ENCODE measurements around the gene PPP1CB. TPM values are rescaled to one million over a fixed set of nuclear protein-coding genes. Genes with fewer than 3 reads are reported as not detected.
A peak's percentile ranks its signal among the peaks of the same experiment; 100 is the strongest.

The PPP1CB gene
- total RNA-seq, 2 experiments from 2014 or later, result 211 to 213 TPM

DNA sequence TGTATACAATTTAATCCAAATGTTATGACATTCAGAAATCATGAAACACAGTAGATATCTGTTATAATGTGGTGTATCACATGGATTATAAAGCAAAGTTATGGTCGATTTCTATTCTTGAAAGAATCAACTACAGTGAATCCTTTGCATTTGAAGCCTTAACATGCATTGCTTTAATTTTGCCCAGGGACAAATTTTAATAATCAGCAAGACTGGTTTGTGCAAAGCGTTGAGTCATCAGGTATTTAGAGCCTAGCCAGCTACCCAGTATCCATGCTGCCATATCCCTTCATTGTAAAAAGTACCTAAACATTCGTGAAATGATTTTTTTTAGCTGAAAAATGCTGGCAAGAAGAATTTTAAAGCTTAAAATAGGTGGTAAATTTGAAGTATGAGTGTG lies 50.1 kb downstream of the PPP1CB start:
- Mint-ChIP-seq H3K4me1 (peaks cover 9% of the 10 kb centered on the region), H3K4me3 (no peak overlapping the region), H3K27me3 (no peaks in the 10 kb centered on the region), H3K9me3 (no peaks in the 10 kb centered on the region), H3K27ac (no peak overlapping the region), H3K36me3 (ENCODE audit: low read depth) (peaks cover 64% of the 10 kb centered on the region)
- POLR2A ChIA-PET, result interaction anchor here (1.0 to 1.4 kb wide), 2 partner anchors 13 to 50 kb away, joined by 3 read pairs; partner anchors contain the start of gene PPP1CB
- DNase-seq, result no peak
- CTCF ChIA-PET, result interaction anchor here (1.1 to 3.3 kb wide), 2 partner anchors 10 to 207 kb away, joined by 5 to 11 read pairs; no protein-coding TSS in a partner anchor

DNA sequence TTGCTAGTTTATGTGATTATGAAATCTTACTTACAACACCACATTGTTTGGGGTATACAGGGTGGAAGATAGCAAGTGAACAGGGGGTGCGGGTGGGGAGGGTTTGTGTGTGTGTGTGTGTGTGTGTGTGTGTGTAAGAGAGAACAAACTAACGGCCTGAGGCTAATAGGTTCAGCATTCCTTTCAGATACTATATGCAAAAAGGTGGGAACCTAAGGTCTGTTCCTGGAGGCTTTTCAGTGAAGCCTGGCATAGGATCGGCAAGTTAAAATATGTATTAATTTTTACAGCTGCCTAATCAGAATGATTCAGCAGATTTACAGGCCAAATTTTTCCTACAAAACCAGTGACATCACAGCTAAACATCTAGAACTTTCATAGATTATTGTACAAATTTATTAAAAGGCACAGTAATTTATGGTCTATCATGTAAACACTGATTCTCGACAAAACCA lies 51.4 kb downstream of the PPP1CB start:
- POLR2A ChIA-PET, result interaction anchor here (1.4 kb wide), 1 partner anchor 15 kb away, joined by 3 read pairs; no protein-coding TSS in a partner anchor
- H3K9me3 Mint-ChIP-seq, result no peaks in the 10 kb centered on the region
- no peak overlapping the region for H3K4me3 Mint-ChIP-seq
- H3K36me3 Mint-ChIP-seq (ENCODE audit: low read depth), result peaks cover 52% of the 10 kb centered on the region
- peaks cover 3% of the 10 kb centered on the region for H3K4me1 Mint-ChIP-seq
- CTCF ChIA-PET, result interaction anchor here (3.3 kb wide), 1 partner anchor 209 kb away, joined by 11 read pairs; no protein-coding TSS in a partner anchor
- DNase-seq, result no peak
- H3K27me3 Mint-ChIP-seq, result no peaks in the 10 kb centered on the region
- no peak overlapping the region for H3K27ac Mint-ChIP-seq

DNA sequence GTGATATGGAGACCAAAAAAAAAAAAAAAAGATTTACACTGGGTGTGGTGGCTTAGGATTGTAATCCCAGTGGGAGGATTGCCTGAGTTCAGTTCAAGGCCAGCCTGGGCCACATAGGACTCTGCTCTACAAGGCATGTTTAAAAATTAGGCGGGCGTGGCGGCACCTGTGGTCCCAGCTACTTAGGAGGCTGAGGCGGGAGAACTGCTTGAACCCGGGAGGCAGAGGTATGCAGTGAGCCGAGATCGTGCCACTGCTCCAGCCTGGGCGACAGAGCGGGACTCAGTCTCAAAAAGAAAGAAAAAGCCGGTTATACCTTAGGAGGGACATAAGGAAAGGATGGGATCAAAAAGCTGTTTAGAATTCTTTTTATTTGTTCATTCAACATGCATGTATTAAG lies 58.3 kb downstream of the PPP1CB start:
- H3K27ac Mint-ChIP-seq, result no peak overlapping the region
- peaks cover 2% of the 10 kb centered on the region for H3K27me3 Mint-ChIP-seq
- peaks cover 20% of the 10 kb centered on the region for H3K4me1 Mint-ChIP-seq
- peak overlapping the region; percentile 75 for H3K4me3 Mint-ChIP-seq
- no peaks in the 10 kb centered on the region for H3K9me3 Mint-ChIP-seq
- no peak for DNase-seq
- peaks cover 19% of the 10 kb centered on the region for H3K36me3 Mint-ChIP-seq (ENCODE audit: low read depth)
- CTCF ChIA-PET, result interaction anchor here (0.7 kb wide), 1 partner anchor 1800 kb away, joined by 3 read pairs; no protein-coding TSS in a partner anchor
- POLR2A ChIA-PET, result interaction anchor here (0.5 to 2.4 kb wide), 4 partner anchors 45 to 85 kb away, joined by 3 to 12 read pairs (median 6); partner anchors contain the start of genes PPP1CB, TRMT61B and WDR43

DNA sequence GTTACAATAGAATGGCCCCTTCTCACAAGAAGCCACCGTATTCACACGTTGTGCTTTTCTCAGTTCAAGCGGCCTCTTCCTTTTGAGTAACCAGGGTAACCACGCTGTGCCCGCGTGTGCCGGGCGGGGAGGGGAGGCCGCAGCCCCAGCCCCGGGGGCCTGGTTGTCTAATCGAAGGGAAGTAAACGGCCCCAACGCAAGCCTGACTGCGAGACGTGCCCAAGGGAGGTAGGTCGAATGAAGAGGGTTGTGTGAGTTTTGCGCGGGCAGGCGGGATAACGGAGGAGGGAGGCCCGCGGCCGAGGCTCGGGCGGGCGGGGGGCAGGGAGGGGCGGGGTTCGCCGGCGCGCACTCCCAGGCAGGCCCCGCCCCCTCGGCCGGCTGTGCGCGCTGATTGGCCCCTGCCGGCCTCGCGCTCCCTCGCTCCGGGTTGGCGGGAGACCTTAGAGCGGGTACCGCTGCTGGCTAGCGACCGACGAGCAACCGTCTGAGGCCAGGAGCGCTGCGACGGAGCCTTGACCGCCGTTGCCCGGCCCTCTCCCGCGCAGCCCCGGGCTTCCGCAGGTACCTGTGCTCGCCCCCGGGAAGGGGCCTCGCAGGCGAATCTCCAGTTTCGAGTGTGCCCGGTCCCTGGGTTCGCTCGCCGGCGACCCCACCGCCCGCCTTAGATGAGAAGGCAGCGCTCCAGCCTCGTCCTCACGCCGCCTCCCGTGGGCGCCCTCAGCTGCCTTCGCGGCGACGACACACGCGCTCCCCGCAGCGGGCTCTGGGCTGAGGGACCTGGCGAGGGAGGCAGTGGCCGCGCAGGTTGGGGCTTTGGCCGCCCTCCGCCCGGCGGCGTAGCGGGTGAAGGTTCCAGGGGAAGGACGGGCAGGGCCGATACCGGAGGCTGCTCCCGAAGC lies 59.0 kb downstream of the PPP1CB start, which contains the start of gene SPDYA:
Gene SPDYA, plus strand, starts transcription at position 451 of the 902 bp plus-strand sequence. CDS start 5,181 bp downstream, outside the sequence.
- Mint-ChIP-seq H3K27ac (no peak within 1 kb of the TSS), H3K36me3 (ENCODE audit: low read depth) (peaks cover 17% of the 10 kb centered on the region), H3K9me3 (no peaks in the 10 kb centered on the region), H3K4me1 (peaks cover 20% of the 10 kb centered on the region), H3K4me3 (peak within 1 kb of the TSS; percentile 75), H3K27me3 (peaks cover 2% of the 10 kb centered on the region)
- POLR2A ChIA-PET, result interaction anchor here (0.5 to 2.4 kb wide), 10 partner anchors 9 to 145 kb away, joined by 3 to 12 read pairs (median 4); partner anchors contain the start of genes PPP1CB, TRMT61B and WDR43
- CTCF ChIA-PET, result interaction anchor here (1.1 to 1.8 kb wide), 3 partner anchors 9 to 217 kb away, joined by 4 to 22 read pairs (median 5); no protein-coding TSS in a partner anchor
- DNase-seq, result peak; percentile 86

DNA sequence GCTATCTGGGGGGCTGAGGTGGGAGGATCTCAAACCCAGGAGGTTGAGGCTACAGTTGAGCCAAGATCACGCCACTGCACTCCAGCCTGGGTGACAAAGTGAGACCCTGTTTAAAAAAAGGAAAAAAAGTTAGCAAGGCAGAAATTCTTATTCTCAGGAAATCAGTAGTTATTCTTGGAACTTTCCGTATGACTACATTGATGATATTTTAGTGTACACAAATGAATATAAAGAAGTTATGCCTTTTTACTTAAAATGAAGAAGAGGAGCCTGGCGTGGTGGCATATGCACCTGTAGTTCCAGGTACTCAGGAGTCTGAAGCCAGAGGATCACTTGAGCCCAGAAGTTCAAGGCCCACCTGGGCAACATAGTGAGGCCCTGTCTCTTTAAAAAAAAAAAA lies 66.4 kb downstream of the PPP1CB start:
- H3K4me3 Mint-ChIP-seq, result no peak overlapping the region
- H3K36me3 Mint-ChIP-seq (ENCODE audit: low read depth), result no peaks in the 10 kb centered on the region
- H3K9me3 Mint-ChIP-seq, result no peaks in the 10 kb centered on the region
- CTCF ChIA-PET, result no interaction called here
- no peaks in the 10 kb centered on the region for H3K27me3 Mint-ChIP-seq
- no peak overlapping the region for H3K27ac Mint-ChIP-seq
- peaks cover 3% of the 10 kb centered on the region for H3K4me1 Mint-ChIP-seq
- POLR2A ChIA-PET, result no interaction called here
- no peak for DNase-seq

DNA sequence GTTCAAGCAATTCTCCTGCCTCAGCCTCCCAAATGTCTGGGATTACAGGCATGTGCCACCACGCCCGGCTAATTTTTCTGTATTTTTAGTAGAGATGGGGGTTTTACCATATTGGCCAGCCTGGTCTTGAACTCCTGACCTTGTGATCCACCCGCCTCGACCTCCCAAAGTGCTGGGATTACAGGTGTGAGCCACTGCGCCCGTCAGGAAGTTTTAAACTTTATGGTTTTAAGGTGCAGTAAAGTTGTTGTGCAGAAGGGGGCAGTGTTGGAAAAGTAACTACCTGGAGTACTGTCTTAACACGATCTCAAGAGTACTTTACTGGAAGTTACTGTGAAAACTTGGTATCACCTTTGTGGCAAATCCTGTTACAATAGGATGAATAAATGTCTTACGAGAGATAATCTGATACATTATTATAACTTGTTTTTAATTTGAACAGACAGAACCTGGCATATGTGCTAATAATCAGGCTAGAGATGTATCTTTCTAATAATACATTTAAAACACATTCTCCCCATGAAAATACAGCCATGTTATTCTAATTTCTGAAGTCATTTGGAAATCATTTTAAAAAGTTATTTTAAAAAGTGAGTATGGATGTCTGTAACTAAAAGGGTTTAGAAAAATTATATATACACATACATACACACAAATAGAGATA lies 69.8 kb downstream of the PPP1CB start:
- H3K4me3 Mint-ChIP-seq, result no peak overlapping the region
- peak; percentile 53 for DNase-seq
- CTCF ChIA-PET, result interaction anchor here (0.7 to 2.4 kb wide), 23 partner anchors 10 to 255 kb away, joined by 3 to 22 read pairs (median 4); partner anchors contain the start of genes SPDYA and TRMT61B
- POLR2A ChIA-PET, result interaction anchor here (1.0 to 1.3 kb wide), 2 partner anchors 49 to 70 kb away, joined by 3 to 5 read pairs; partner anchors contain the start of genes PPP1CB and TRMT61B
- peaks cover 2% of the 10 kb centered on the region for H3K27me3 Mint-ChIP-seq
- H3K9me3 Mint-ChIP-seq, result no peaks in the 10 kb centered on the region
- H3K4me1 Mint-ChIP-seq, result peaks cover 3% of the 10 kb centered on the region
- no peak overlapping the region for H3K27ac Mint-ChIP-seq
- no peaks in the 10 kb centered on the region for H3K36me3 Mint-ChIP-seq (ENCODE audit: low read depth)

DNA sequence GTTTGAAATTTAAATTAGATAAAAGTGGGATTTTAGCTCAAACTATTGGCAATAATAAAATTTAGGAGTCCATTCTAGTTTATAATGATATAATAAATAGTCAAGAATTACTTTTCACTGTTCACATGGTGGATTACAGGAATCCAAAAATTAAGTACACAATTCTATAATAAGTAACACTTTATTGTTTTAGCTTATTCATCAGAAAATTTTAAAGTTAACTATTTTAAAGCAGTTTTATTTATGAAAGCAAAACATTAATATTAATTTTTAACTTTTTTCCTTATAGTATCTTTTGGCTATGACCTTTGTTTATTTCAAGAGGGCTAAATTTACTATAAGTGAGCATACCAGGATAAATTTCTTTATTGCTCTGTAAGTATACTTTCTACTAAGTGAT lies 70.4 kb downstream of the PPP1CB start:
- H3K9me3 Mint-ChIP-seq, result no peaks in the 10 kb centered on the region
- no peak overlapping the region for H3K4me3 Mint-ChIP-seq
- H3K36me3 Mint-ChIP-seq (ENCODE audit: low read depth), result no peaks in the 10 kb centered on the region
- ChIA-PET CTCF (interaction anchor here (0.8 to 1.2 kb wide), 6 partner anchors 42 to 256 kb away, joined by 3 read pairs; partner anchors contain the start of gene TRMT61B), POLR2A (no interaction called here)
- DNase-seq, result no peak
- peaks cover 2% of the 10 kb centered on the region for H3K27me3 Mint-ChIP-seq
- no peak overlapping the region for H3K27ac Mint-ChIP-seq
- H3K4me1 Mint-ChIP-seq, result peaks cover 3% of the 10 kb centered on the region

DNA sequence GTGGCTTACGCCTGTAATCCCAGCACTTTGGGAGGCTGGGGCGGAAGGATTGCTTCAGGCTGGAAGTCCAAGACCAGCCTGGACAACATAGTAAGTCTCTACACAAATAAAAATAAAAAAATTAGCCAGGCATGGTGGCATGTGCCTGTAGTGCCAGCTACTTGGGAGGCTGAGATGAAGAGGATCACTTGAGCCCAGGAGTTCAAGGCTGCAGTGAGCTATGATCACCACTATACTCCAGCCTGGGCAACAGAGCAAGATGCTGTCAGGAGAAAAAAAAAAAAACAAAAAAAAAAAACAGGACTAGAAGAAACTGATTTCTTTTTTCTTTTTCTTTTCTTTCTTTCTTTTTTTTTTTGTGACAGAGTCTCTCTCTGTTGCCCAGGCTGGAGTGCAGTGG lies 72.6 kb downstream of the PPP1CB start:
- H3K27ac Mint-ChIP-seq, result no peak overlapping the region
- peaks cover 2% of the 10 kb centered on the region for H3K27me3 Mint-ChIP-seq
- DNase-seq, result no peak
- no peaks in the 10 kb centered on the region for H3K36me3 Mint-ChIP-seq (ENCODE audit: low read depth)
- POLR2A ChIA-PET, result no interaction called here
- H3K4me3 Mint-ChIP-seq, result no peak overlapping the region
- CTCF ChIA-PET, result interaction anchor here (2.0 kb wide), 1 partner anchor 20 kb away, joined by 5 read pairs; no protein-coding TSS in a partner anchor
- no peaks in the 10 kb centered on the region for H3K9me3 Mint-ChIP-seq
- peaks cover 8% of the 10 kb centered on the region for H3K4me1 Mint-ChIP-seq

DNA sequence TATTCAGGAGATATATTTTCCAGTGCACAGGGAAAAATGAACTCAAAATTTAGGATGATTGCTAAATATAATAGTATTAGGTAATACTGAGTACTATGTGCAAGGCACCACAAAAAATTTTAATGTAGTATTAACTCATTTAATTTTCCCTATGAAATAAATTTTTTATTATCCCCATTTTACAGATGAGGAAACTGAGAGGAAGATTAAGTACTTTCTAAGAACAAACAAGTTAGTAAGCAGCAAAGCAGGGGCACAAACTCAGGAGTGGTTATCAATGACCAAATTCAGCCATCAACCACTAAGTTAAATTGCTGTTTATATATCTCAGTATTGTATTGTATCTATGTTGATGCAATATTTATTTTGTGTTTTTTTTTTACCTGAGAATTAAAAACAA lies 73.2 kb downstream of the PPP1CB start:
- no peak for DNase-seq
- no peak overlapping the region for H3K4me3 Mint-ChIP-seq
- H3K4me1 Mint-ChIP-seq, result peaks cover 8% of the 10 kb centered on the region
- H3K9me3 Mint-ChIP-seq, result no peaks in the 10 kb centered on the region
- H3K36me3 Mint-ChIP-seq (ENCODE audit: low read depth), result no peaks in the 10 kb centered on the region
- H3K27ac Mint-ChIP-seq, result no peak overlapping the region
- H3K27me3 Mint-ChIP-seq, result peaks cover 2% of the 10 kb centered on the region
- CTCF ChIA-PET, result interaction anchor here (1.0 to 2.0 kb wide), 2 partner anchors 19 to 258 kb away, joined by 3 to 5 read pairs; no protein-coding TSS in a partner anchor
- POLR2A ChIA-PET, result interaction anchor here (0.6 kb wide), 1 partner anchor 293 kb away, joined by 3 read pairs; no protein-coding TSS in a partner anchor

DNA sequence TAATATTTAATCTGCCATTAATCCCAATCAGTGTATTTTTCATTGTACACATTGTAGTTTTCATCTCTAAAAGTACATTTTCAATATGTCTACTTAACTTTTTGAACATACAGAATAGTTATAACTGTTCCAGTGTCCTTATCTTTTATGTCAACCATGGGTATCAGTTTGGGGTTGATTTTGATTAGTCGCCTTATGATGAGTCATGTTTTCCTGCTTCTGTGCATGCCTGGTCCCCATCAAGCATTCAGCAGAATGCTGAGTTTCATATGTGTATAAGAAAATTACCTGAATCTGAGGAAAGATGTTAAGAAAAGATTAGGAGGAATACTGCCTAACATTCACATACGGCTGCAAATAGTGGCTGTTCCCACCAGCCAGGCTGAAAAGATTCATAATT lies 76.8 kb downstream of the PPP1CB start:
- H3K27me3 Mint-ChIP-seq, result peaks cover 2% of the 10 kb centered on the region
- no peaks in the 10 kb centered on the region for H3K9me3 Mint-ChIP-seq
- no peak overlapping the region for H3K27ac Mint-ChIP-seq
- H3K4me3 Mint-ChIP-seq, result no peak overlapping the region
- CTCF ChIA-PET, result no interaction called here
- H3K36me3 Mint-ChIP-seq (ENCODE audit: low read depth), result no peaks in the 10 kb centered on the region
- DNase-seq, result no peak
- peaks cover 6% of the 10 kb centered on the region for H3K4me1 Mint-ChIP-seq
- POLR2A ChIA-PET, result no interaction called here

DNA sequence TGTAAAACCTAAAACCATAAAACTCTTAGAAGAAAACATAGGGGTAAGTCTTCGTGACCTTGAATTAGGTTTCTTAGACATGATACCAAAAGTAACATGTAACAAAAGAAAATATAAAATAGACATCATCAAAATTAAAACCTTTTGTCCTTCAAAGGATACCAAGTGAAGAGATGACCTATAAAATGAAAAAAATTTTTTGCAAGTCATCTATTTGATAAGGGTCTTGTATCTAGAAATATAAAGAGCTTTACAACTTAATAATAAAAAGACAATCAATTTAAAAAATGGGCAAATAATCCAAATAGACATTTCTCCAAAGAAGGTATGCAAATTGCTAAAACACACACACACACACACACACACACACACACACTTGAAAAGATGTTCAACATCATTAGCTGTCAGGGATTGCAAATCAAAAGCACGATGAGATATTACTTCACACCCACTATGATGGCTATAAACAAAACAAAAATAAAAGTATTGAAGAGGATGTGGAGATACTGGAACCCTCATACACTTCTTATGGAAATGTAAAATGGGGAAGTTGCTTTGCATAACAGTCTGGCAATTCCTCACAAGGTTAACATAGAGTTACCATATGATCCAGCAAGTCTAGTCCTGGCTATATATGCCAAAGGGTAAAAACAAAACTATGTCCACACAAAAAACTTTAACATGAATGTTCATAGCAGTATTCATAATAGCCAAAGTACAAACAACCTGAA lies 82.3 kb downstream of the PPP1CB start:
- Mint-ChIP-seq H3K4me3 (no peak overlapping the region), H3K27ac (no peak overlapping the region), H3K4me1 (no peaks in the 10 kb centered on the region), H3K27me3 (no peaks in the 10 kb centered on the region), H3K36me3 (ENCODE audit: low read depth) (no peaks in the 10 kb centered on the region), H3K9me3 (no peaks in the 10 kb centered on the region)
- DNase-seq, result no peak
- CTCF ChIA-PET, result no interaction called here
- POLR2A ChIA-PET, result interaction anchor here (1.5 kb wide), 1 partner anchor 36 kb away, joined by 5 read pairs; the partner anchor contains the start of gene TRMT61B

DNA sequence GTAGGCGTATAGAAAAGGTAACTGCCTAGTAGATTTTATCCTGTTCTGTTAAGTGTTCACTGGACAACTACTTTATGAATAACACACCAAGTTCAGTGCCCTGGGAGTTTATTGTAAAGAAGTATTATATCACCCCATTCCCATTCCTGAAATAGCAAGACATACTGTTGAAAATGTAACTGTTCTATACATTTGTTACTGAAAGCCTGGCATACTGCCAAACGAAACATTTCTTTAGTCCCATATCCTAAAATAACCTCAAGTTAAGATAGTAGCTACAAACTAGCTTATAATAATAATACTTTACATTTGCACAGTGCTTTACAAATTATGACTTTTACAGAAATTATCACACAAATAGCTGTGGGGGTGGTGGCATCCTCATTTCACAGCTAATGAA lies 84.2 kb downstream of the PPP1CB start:
- Mint-ChIP-seq H3K36me3 (ENCODE audit: low read depth) (no peaks in the 10 kb centered on the region), H3K27ac (no peak overlapping the region), H3K9me3 (no peaks in the 10 kb centered on the region), H3K4me1 (no peaks in the 10 kb centered on the region), H3K4me3 (no peak overlapping the region), H3K27me3 (no peaks in the 10 kb centered on the region)
- POLR2A ChIA-PET, result interaction anchor here (0.8 kb wide), 1 partner anchor 33 kb away, joined by 3 read pairs; no protein-coding TSS in a partner anchor
- CTCF ChIA-PET, result interaction anchor here (1.5 kb wide), 1 partner anchor 242 kb away, joined by 5 read pairs; no protein-coding TSS in a partner anchor
- DNase-seq, result no peak

Data from activated CD4-positive, alpha-beta memory T cell treated with anti-CD3 and anti-CD28 coated beads, Interleukin-2, amount 10 ng/mL, durations not matched to agents 7 days and 5 days (primary cell).